Esophagus squamous epithelium (tissue), 4 donors: ENCODE measurements around the gene ESYT2.

Source experiments
- CTCF ChIP-seq, 6 experiments: fragments of 450-650 bp in 4 of 6; fragments of 200-600 bp in 2 of 6; sonication (generic) in 2 of 6; IDR thresholded peaks; one replicate each; pipeline ENCODE4 v1.5.1; 2016 to 2019; ENCODE audit warnings: antibody characterized with exemption in 6 of 6, mild to moderate bottlenecking in 4 of 6, moderate library complexity in 4 of 6
- POLR2A ChIP-seq, 4 donors: fragments of 450-650 bp; IDR thresholded peaks; one replicate each; pipeline ENCODE4 v1.6.1; 2017; ENCODE audit warnings: antibody characterized with exemption in 4 of 4, mild to moderate bottlenecking in 4 of 4, moderate library complexity in 3 of 4

- TF ChIP-seq CTCF (IDR thresholded peaks at IDR 0.05) (no peak), POLR2A (IDR thresholded peaks at IDR 0.05) (no peak)
Measured at GRCh38 chr7:158843771-158844170, 14.5 kb upstream of the ESYT2 start.
